ENCODE results near the gene TMSB4Y. TPM values are rescaled to one million over a fixed set of nuclear protein-coding genes. Genes with fewer than 3 reads are reported as not detected.
A peak's percentile ranks its signal among the peaks of the same experiment; 100 is the strongest.

Gene TMSB4Y
- total RNA-seq: under 1 TPM; 0.82 to 0.98 TPM
- 2.5 TPM for polyA plus RNA-seq (2013, experiment 1 of 2)
- polyA plus RNA-seq (2013, experiment 2 of 2): 2.0 TPM
- total RNA-seq: 0 to 2.6 (median 0) reads per million in 172 experiments

DNA sequence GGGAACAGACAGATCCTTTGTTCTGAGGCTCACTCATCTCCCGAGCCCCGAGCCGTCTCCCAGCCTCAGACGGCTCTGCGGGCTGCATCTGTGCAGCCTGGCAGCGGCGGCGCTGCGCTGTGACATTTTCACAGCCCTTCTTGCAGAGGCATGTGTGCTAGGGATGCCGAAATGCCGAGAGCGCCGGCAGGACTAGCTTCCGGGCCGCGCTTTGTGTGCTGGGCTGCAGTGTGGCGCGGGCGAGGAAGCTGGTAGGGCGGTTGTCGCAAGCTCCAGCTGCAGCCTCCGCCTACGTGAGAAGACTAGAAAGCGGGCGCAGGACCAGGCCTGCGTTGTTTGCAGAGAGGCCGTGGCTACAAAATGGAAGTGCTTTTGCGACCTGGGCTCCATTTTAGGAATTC lies at the start of gene TMSB4Y:
Gene TMSB4Y (plus strand): TSS at position 332 of the 401 bp plus-strand sequence.
- H3K36me3 Mint-ChIP-seq (ENCODE audit: low read depth): peaks cover 10% of the 10 kb centered on the region
- no peaks in the 10 kb centered on the region for H3K9me3 Mint-ChIP-seq
- TF ChIP-seq, protein P1, sequence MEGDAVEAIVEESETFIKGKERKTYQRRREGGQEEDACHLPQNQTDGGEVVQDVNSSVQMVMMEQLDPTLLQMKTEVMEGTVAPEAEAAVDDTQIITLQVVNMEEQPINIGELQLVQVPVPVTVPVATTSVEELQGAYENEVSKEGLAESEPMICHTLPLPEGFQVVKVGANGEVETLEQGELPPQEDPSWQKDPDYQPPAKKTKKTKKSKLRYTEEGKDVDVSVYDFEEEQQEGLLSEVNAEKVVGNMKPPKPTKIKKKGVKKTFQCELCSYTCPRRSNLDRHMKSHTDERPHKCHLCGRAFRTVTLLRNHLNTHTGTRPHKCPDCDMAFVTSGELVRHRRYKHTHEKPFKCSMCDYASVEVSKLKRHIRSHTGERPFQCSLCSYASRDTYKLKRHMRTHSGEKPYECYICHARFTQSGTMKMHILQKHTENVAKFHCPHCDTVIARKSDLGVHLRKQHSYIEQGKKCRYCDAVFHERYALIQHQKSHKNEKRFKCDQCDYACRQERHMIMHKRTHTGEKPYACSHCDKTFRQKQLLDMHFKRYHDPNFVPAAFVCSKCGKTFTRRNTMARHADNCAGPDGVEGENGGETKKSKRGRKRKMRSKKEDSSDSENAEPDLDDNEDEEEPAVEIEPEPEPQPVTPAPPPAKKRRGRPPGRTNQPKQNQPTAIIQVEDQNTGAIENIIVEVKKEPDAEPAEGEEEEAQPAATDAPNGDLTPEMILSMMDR (IDR thresholded peaks at IDR 0.05): no peak
- H3K27ac Mint-ChIP-seq: peak within 1 kb of the TSS; percentile 99
- no peaks in the 10 kb centered on the region for H3K36me3 ChIP-seq (ENCODE audit: insufficient read depth, low read length)
- peaks cover 13% of the 10 kb centered on the region for H3K4me1 ChIP-seq (ENCODE audit: insufficient read depth, low read length)
- H3K4me3 ChIP-seq (ENCODE audit: low read length): peak within 1 kb of the TSS; percentile 79
- peak; percentile 89 for ATAC-seq (ENCODE audit: poor library complexity)
- DNase-seq: peak in 10 of 14 experiments; percentile 53 to 93 (median 76)
- intact Hi-C loops (cut with DNase I, micrococcal nuclease): loop anchor here (5.0 to 10.0 kb wide), 8 partner anchors 59 to 1754 kb away; partner anchors contain the start of genes DDX3Y (in 1 of the 2) and UTY (in 1 of the 2)
- peaks cover 26% of the 10 kb centered on the region for H3K4me1 Mint-ChIP-seq (ENCODE audit: low read depth)
- ChIA-PET POLR2A (interaction anchor here (0.6 to 4.6 kb wide), 10 partner anchors 10 to 1721 kb away, joined by 3 to 62 read pairs (median 4); partner anchors contain the start of genes DDX3Y and UTY), CTCF (no interaction called here)
- H3K27ac ChIP-seq (ENCODE audit: low read depth in 1 of 2, low read length in 2 of 2): peak within 1 kb of the TSS; percentile 65 to 90
- H3K27me3 Mint-ChIP-seq: no peaks in the 10 kb centered on the region
- no peaks in the 10 kb centered on the region for H3K27me3 ChIP-seq (ENCODE audit: control insufficient read depth in 1 of 2, insufficient read depth in 2 of 2, low read length in 2 of 2)
- H3K9me3 ChIP-seq (ENCODE audit: control insufficient read depth in 1 of 2, insufficient read depth in 1 of 2, low read length in 2 of 2): no peaks in the 10 kb centered on the region
- peak within 1 kb of the TSS; percentile 97 for H3K4me3 Mint-ChIP-seq

DNA sequence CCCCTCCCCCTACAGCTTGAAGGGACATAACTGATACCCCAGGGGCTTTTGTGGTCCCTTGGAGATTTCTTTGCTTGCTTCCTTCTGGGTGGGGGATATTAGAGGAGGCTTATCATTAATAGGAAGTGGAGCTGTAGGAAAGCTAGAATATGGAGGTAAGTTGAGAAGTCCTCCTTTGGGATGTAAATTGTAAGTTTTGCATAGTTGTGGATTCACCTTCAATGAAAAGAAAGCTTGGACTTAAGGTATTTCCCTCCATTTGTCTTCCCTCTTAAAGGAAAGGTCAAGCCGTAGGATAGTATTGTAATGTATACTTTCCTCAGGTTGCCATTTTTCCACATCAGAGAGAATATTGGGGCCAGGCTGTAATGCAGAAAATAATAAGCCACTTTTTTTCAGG lies 39.5 kb upstream of the TMSB4Y start:
- no peak overlapping the region for H3K27ac ChIP-seq (ENCODE audit: low read depth in 1 of 2, low read length in 2 of 2)
- CTCF ChIA-PET: no interaction called here
- ATAC-seq (ENCODE audit: poor library complexity) (no peak), DNase-seq (no peak)
- Mint-ChIP-seq H3K4me1 (ENCODE audit: low read depth) (no peaks in the 10 kb centered on the region), H3K4me3 (no peak overlapping the region), H3K9me3 (no peaks in the 10 kb centered on the region), H3K36me3 (ENCODE audit: low read depth) (no peaks in the 10 kb centered on the region), H3K27ac (no peak overlapping the region), H3K27me3 (no peaks in the 10 kb centered on the region)
- POLR2A ChIA-PET: no interaction called here
- no peaks in the 10 kb centered on the region for H3K4me1 ChIP-seq (ENCODE audit: insufficient read depth, low read length)
- intact Hi-C loops (cut with DNase I, micrococcal nuclease): no loop called here
- H3K9me3 ChIP-seq (ENCODE audit: control insufficient read depth in 1 of 2, insufficient read depth in 1 of 2, low read length in 2 of 2): no peaks in the 10 kb centered on the region
- H3K27me3 ChIP-seq (ENCODE audit: control insufficient read depth in 1 of 2, insufficient read depth in 2 of 2, low read length in 2 of 2): no peaks in the 10 kb centered on the region
- H3K36me3 ChIP-seq (ENCODE audit: insufficient read depth, low read length): no peaks in the 10 kb centered on the region
- H3K4me3 ChIP-seq (ENCODE audit: low read length): no peak overlapping the region
- TF ChIP-seq, protein P1 (IDR thresholded peaks at IDR 0.05): no peak

DNA sequence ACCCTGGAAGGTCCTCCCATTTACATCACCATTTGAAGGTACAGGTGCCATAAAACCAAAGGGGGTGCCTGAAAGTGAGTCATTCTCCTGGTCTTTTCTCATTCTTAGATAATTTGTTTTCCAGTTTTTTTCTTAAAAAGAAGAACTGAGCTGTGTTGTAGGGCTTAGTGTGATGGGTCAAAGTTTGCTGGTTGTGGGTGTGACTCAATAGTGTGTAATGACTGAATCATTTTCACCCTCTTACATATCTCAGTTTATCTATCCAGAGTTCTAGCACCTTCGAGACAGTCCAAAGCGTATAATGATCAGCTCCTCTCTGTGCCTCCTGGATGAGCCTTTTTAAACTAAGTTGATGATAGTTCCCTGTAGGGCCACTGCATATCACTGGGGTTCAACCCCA lies 32.6 kb upstream of the TMSB4Y start:
- Histone ChIP-seq H3K4me3 (ENCODE audit: low read length) (no peak overlapping the region), H3K4me1 (ENCODE audit: insufficient read depth, low read length) (no peaks in the 10 kb centered on the region), H3K27ac (ENCODE audit: low read depth in 1 of 2, low read length in 2 of 2) (no peak overlapping the region), H3K9me3 (ENCODE audit: control insufficient read depth in 1 of 2, insufficient read depth in 1 of 2, low read length in 2 of 2) (no peaks in the 10 kb centered on the region), H3K36me3 (ENCODE audit: insufficient read depth, low read length) (no peaks in the 10 kb centered on the region), H3K27me3 (ENCODE audit: control insufficient read depth in 1 of 2, insufficient read depth in 2 of 2, low read length in 2 of 2) (no peaks in the 10 kb centered on the region)
- intact Hi-C loops (cut with DNase I, micrococcal nuclease): no loop called here
- Mint-ChIP-seq H3K9me3 (peaks cover 2% of the 10 kb centered on the region), H3K4me3 (no peak overlapping the region), H3K27ac (no peak overlapping the region), H3K4me1 (ENCODE audit: low read depth) (no peaks in the 10 kb centered on the region), H3K27me3 (no peaks in the 10 kb centered on the region), H3K36me3 (ENCODE audit: low read depth) (no peaks in the 10 kb centered on the region)
- CTCF ChIA-PET: no interaction called here
- no peak for ATAC-seq (ENCODE audit: poor library complexity)
- POLR2A ChIA-PET: no interaction called here
- no peak for DNase-seq
- TF ChIP-seq, protein P1 (IDR thresholded peaks at IDR 0.05): no peak

All from CD4-positive, alpha-beta T cell (primary cell).